Measurements from ENCODE around the gene CDHR2.

The CDHR2 gene

GRCh38 chr5:176610435-176610773 lies 61.3 kb downstream of the CDHR2 start:
- H3K36me3 ChIP-seq = no peaks in the 10 kb centered on the region
- peak overlapping the region; percentile 54 to 78 for H3K4me3 ChIP-seq (ENCODE audit: low read depth in 1 of 2, low read length in 1 of 2)
- H3K4me1 ChIP-seq (ENCODE audit: control insufficient read depth in 1 of 2, insufficient read depth in 1 of 2, low read depth in 1 of 2, low read length in 1 of 2) = peaks cover 0 to 10% of the 10 kb centered on the region in 2 experiments
- no peak overlapping the region for H3K27ac ChIP-seq
- TF ChIP-seq CTCF (IDR thresholded peaks at IDR 0.05) = no peak
- H3K27me3 ChIP-seq = peaks cover 99% of the 10 kb centered on the region
- no peaks in the 10 kb centered on the region for H3K9me3 ChIP-seq

- Histone ChIP-seq H3K36me3 (no peaks in the 10 kb centered on the region), H3K4me1 (ENCODE audit: control insufficient read depth in 1 of 2, insufficient read depth in 1 of 2, low read depth in 1 of 2, low read length in 1 of 2) (peaks cover 0 to 10% of the 10 kb centered on the region in 2 experiments), H3K9me3 (no peaks in the 10 kb centered on the region), H3K27ac (no peak overlapping the region), H3K4me3 (ENCODE audit: low read depth in 1 of 2, low read length in 1 of 2) (no peak overlapping the region), H3K27me3 (peaks cover 99% of the 10 kb centered on the region)
- TF ChIP-seq CTCF (IDR thresholded peaks at IDR 0.05) = no peak
Observed at GRCh38 chr5:176611435-176611834, 62.3 kb downstream of the CDHR2 start.

GRCh38 chr5:176612008-176612407 lies 62.9 kb downstream of the CDHR2 start:
- peaks cover 99% of the 10 kb centered on the region for H3K27me3 ChIP-seq
- TF ChIP-seq CTCF (IDR thresholded peaks at IDR 0.05) = no peak
- peaks cover 0 to 10% of the 10 kb centered on the region in 2 experiments for H3K4me1 ChIP-seq (ENCODE audit: control insufficient read depth in 1 of 2, insufficient read depth in 1 of 2, low read depth in 1 of 2, low read length in 1 of 2)
- H3K4me3 ChIP-seq (ENCODE audit: low read depth in 1 of 2, low read length in 1 of 2) = no peak overlapping the region
- no peak overlapping the region for H3K27ac ChIP-seq
- no peaks in the 10 kb centered on the region for H3K36me3 ChIP-seq
- no peaks in the 10 kb centered on the region for H3K9me3 ChIP-seq

GRCh38 chr5:176612855-176613254 lies 63.7 kb downstream of the CDHR2 start:
- H3K9me3 ChIP-seq = no peaks in the 10 kb centered on the region
- no peaks in the 10 kb centered on the region for H3K36me3 ChIP-seq
- no peak overlapping the region for H3K27ac ChIP-seq
- peaks cover 99% of the 10 kb centered on the region for H3K27me3 ChIP-seq
- TF ChIP-seq CTCF (IDR thresholded peaks at IDR 0.05) = no peak
- peaks cover 0 to 10% of the 10 kb centered on the region in 2 experiments for H3K4me1 ChIP-seq (ENCODE audit: control insufficient read depth in 1 of 2, insufficient read depth in 1 of 2, low read depth in 1 of 2, low read length in 1 of 2)
- no peak overlapping the region for H3K4me3 ChIP-seq (ENCODE audit: low read depth in 1 of 2, low read length in 1 of 2)

- TF ChIP-seq CTCF (IDR thresholded peaks at IDR 0.05) = no peak
- peaks cover 0 to 16% of the 10 kb centered on the region in 2 experiments for H3K4me1 ChIP-seq (ENCODE audit: control insufficient read depth in 1 of 2, insufficient read depth in 1 of 2, low read depth in 1 of 2, low read length in 1 of 2)
- H3K27ac ChIP-seq = no peak overlapping the region
- no peaks in the 10 kb centered on the region for H3K9me3 ChIP-seq
- H3K4me3 ChIP-seq (ENCODE audit: low read depth in 1 of 2, low read length in 1 of 2) = no peak overlapping the region
- H3K36me3 ChIP-seq = no peaks in the 10 kb centered on the region
- H3K27me3 ChIP-seq = peaks cover 99% of the 10 kb centered on the region
Observed at GRCh38 chr5:176614805-176615478, 65.8 kb downstream of the CDHR2 start.
